Ishikawa (cell line): ENCODE results near the gene TMCC1.

ENCODE experiments used
- CEBPB ChIP-seq: IDR thresholded peaks from 2 replicates; pipeline ENCODE4 v1.6.1; 2012
- CREB1 ChIP-seq: IDR thresholded peaks from 2 replicates; pipeline ENCODE4 v1.6.1; 2012; ENCODE audit warnings: low read depth
- EGR1 ChIP-seq: IDR thresholded peaks from 2 replicates; pipeline ENCODE4 v1.6.1; 2012
- EP300 ChIP-seq: IDR thresholded peaks from 2 replicates; pipeline ENCODE4 v1.6.1; 2012; ENCODE audit warnings: borderline replicate concordance
- FOXM1 ChIP-seq: IDR thresholded peaks from 2 replicates; pipeline ENCODE4 v1.6.1; 2012; ENCODE audit warnings: low read depth, borderline replicate concordance
- MAX ChIP-seq: IDR thresholded peaks from 2 replicates; pipeline ENCODE4 v1.6.1; 2012
- NFIC ChIP-seq: IDR thresholded peaks from 2 replicates; pipeline ENCODE4 v1.6.1; 2012
- RAD21 ChIP-seq: IDR thresholded peaks from 2 replicates; pipeline ENCODE4 v1.6.1; 2012; ENCODE audit warnings: low read depth
- TAF1 ChIP-seq: IDR thresholded peaks from 2 replicates; pipeline ENCODE4 v1.6.1; 2012; ENCODE audit warnings: low read depth, mild to moderate bottlenecking
- YY1 ChIP-seq: IDR thresholded peaks from 2 replicates; pipeline ENCODE4 v1.6.1; 2012; ENCODE audit warnings: low read depth
- TF ChIP-seq, protein P1 (sequence below): IDR thresholded peaks from 2 replicates; pipeline ENCODE4 v1.6.1; 2012; ENCODE audit warnings: low read depth, mild to moderate bottlenecking

GRCh38 chr3:129627350-129628168, 266.0 kb downstream of the TMCC1 start:
- TF ChIP-seq EP300 = no peak
- no peak for TF ChIP-seq TAF1
- no peak for TF ChIP-seq NFIC
- TF ChIP-seq EGR1 = no peak
- no peak for TF ChIP-seq FOXM1
- TF ChIP-seq, protein P1, sequence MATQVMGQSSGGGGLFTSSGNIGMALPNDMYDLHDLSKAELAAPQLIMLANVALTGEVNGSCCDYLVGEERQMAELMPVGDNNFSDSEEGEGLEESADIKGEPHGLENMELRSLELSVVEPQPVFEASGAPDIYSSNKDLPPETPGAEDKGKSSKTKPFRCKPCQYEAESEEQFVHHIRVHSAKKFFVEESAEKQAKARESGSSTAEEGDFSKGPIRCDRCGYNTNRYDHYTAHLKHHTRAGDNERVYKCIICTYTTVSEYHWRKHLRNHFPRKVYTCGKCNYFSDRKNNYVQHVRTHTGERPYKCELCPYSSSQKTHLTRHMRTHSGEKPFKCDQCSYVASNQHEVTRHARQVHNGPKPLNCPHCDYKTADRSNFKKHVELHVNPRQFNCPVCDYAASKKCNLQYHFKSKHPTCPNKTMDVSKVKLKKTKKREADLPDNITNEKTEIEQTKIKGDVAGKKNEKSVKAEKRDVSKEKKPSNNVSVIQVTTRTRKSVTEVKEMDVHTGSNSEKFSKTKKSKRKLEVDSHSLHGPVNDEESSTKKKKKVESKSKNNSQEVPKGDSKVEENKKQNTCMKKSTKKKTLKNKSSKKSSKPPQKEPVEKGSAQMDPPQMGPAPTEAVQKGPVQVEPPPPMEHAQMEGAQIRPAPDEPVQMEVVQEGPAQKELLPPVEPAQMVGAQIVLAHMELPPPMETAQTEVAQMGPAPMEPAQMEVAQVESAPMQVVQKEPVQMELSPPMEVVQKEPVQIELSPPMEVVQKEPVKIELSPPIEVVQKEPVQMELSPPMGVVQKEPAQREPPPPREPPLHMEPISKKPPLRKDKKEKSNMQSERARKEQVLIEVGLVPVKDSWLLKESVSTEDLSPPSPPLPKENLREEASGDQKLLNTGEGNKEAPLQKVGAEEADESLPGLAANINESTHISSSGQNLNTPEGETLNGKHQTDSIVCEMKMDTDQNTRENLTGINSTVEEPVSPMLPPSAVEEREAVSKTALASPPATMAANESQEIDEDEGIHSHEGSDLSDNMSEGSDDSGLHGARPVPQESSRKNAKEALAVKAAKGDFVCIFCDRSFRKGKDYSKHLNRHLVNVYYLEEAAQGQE = no peak
- no peak for TF ChIP-seq CREB1
- TF ChIP-seq RAD21 = peak; percentile 51
- TF ChIP-seq YY1 = no peak
- TF ChIP-seq CEBPB = no peak
- TF ChIP-seq MAX = no peak
